K562 (cell line): Measurements from ENCODE around the gene INKA2. TPM values are rescaled to one million over a fixed set of nuclear protein-coding genes. Genes with fewer than 3 reads are reported as not detected.

Experiments
- DIDO1 ChIP-seq: fragments of 450-650 bp; IDR thresholded peaks from 2 replicates; pipeline ENCODE4 v1.6.1; 2016; ENCODE audit warnings: low read depth, missing biosample characterization, missing genetic modification characterization
- EP300 ChIP-seq: IDR thresholded peaks from 2 replicates; pipeline ENCODE4 v1.6.1; 2012; ENCODE audit warnings: low read length, improper control_type of control experiment
- GABPB1 ChIP-seq: sonication (generic); formaldehyde crosslinking; IDR thresholded peaks from 2 replicates; pipeline ENCODE4 v1.8.0; 2022; ENCODE audit warnings: mild to moderate bottlenecking, missing genetic modification reagents
- HIVEP1 ChIP-seq: fragments of 250-450 bp; sonication (Bioruptor Pico); IDR thresholded peaks from 2 replicates; pipeline ENCODE4 v1.4.0; 2020; ENCODE audit warnings: mild to moderate bottlenecking
- KDM5B ChIP-seq: fragments of 200-600 bp; sonication (generic); IDR thresholded peaks from 2 replicates; pipeline ENCODE4 v1.6.1; 2012; ENCODE audit warnings: low read depth, mild to moderate bottlenecking, moderate library complexity, low read length, control low read depth, inconsistent platforms; ENCODE audit not compliant: insufficient replicate concordance
- L3MBTL2 ChIP-seq: fragments of 450-650 bp; IDR thresholded peaks from 2 replicates; pipeline ENCODE4 v1.6.1; 2016; ENCODE audit warnings: mild to moderate bottlenecking, moderate library complexity
- NEUROD1 ChIP-seq: fragments of 150-350 bp; IDR thresholded peaks from 2 replicates; pipeline ENCODE4 v1.6.1; 2014; ENCODE audit warnings: borderline replicate concordance, low read length, low read depth; ENCODE audit not compliant: partially characterized antibody
- SMARCC2 ChIP-seq: fragments of 450-650 bp; IDR thresholded peaks from 2 replicates; pipeline ENCODE4 v1.6.1; 2017; ENCODE audit warnings: antibody characterized with exemption, moderate library complexity, mild to moderate bottlenecking, low read depth
- SP2 ChIP-seq: IDR thresholded peaks from 2 replicates; pipeline ENCODE4 v1.6.1; 2011; ENCODE audit warnings: mild to moderate bottlenecking, low read depth, low read length, moderate library complexity; ENCODE audit not compliant: poor library complexity, severe bottlenecking; ENCODE audit errors: extremely low read depth
- ZNF253 ChIP-seq: fragments of 250-450 bp; sonication (Bioruptor Pico); conservative IDR thresholded peaks from 2 replicates; pipeline ENCODE4 v1.6.1; 2021; ENCODE audit warnings: mild to moderate bottlenecking
- ZNF436 ChIP-seq: fragments of 250-450, 450-650 bp; sonication (Bioruptor Pico); formaldehyde crosslinking; IDR thresholded peaks from 2 replicates; pipeline ENCODE4 v1.7.0; 2020; ENCODE audit warnings: mild to moderate bottlenecking
- polyA plus RNA-seq, 8 experiments: library from polyadenylated mRNA; depleted of rRNA in 4 of 8; stranded (reverse) in 5 of 8; unstranded in 3 of 8; fragments of >200 nt; fragmentation: Nextera tagmentation in 2 of 8; fragmentation: Illumina TruSeq in 1 of 8; extraction: Ambion mirVana in 2 of 8; extraction: Trizol in 1 of 8; gene quantifications; 2 replicates each; pipeline versions ENCODE4 v1.2.1 to v1.2.3, GENCODE V29; 2011 to 2014; ENCODE audit warnings: inconsistent platforms in 1 of 8, missing spikeins in 1 of 8
- total RNA-seq, 7 experiments: library from RNA; depleted of rRNA in 6 of 7; stranded (reverse); fragments of >200 nt in 6 of 7; fragmentation: Illumina TruSeq in 2 of 7; extraction: Trizol in 2 of 7; gene quantifications; 2 replicates each; pipeline versions ENCODE4 v1.2.1 to v1.2.3, GENCODE V29; 2011 to 2021; ENCODE audit warnings: low replicate concordance in 1 of 7
- TF ChIP-seq, protein P1 (sequence below): sonication (generic); formaldehyde crosslinking; IDR thresholded peaks from 2 replicates; pipeline ENCODE4 v1.9.0; 2022; ENCODE audit warnings: mild to moderate bottlenecking, missing genetic modification reagents
- TF ChIP-seq, protein P2 (sequence below): sonication (generic); formaldehyde crosslinking; IDR thresholded peaks from 2 replicates; pipeline ENCODE4 v1.8.1; 2023; ENCODE audit warnings: mild to moderate bottlenecking, missing genetic modification reagents, moderate library complexity
- TF ChIP-seq, protein P3 (sequence below): sonication (generic); formaldehyde crosslinking; IDR thresholded peaks from 2 replicates; pipeline ENCODE4 v1.8.0; 2022; ENCODE audit warnings: mild to moderate bottlenecking, low read depth, missing genetic modification reagents
- TF ChIP-seq, protein P4 (sequence below): fragments of 450-650 bp; formaldehyde crosslinking; IDR thresholded peaks from 2 replicates; pipeline ENCODE4 v1.4.0; 2022; ENCODE audit warnings: missing genetic modification characterization
- TF ChIP-seq, protein P5 (sequence below): fragments of 450-650 bp; IDR thresholded peaks from one replicate; pipeline ENCODE4 v1.6.1; 2018; ENCODE audit warnings: mild to moderate bottlenecking, moderate library complexity; ENCODE audit not compliant: partially characterized antibody
- TF ChIP-seq, protein P6 (sequence below), 2 experiments: fragments of 250-450 bp in 1 of 2; fragments of 450-650 bp in 1 of 2; sonication (Bioruptor Pico) in 1 of 2; IDR thresholded peaks; 2 replicates each; pipeline versions ENCODE4 v1.6.1 to v1.8.0; 2016 to 2021; ENCODE audit warnings: mild to moderate bottlenecking in 2 of 2, moderate library complexity in 2 of 2, missing compliant biosample characterization in 1 of 2, missing genetic modification characterization in 1 of 2
- TF ChIP-seq, protein P7 (sequence below), 2 experiments: fragments of 450-650 bp; conservative IDR thresholded peaks; 2 replicates each; pipeline ENCODE4 v1.6.1; 2017; ENCODE audit warnings: mild to moderate bottlenecking in 2 of 2, moderate library complexity in 2 of 2

The INKA2 gene
- total and polyA plus RNA-seq, 9 of the 15 experiments (the other 6 are each of a cell fraction or from before 2014, with no cell fraction given), result 0.04 to 1.4 (median 0.26) TPM; not detected in 1

DNA sequence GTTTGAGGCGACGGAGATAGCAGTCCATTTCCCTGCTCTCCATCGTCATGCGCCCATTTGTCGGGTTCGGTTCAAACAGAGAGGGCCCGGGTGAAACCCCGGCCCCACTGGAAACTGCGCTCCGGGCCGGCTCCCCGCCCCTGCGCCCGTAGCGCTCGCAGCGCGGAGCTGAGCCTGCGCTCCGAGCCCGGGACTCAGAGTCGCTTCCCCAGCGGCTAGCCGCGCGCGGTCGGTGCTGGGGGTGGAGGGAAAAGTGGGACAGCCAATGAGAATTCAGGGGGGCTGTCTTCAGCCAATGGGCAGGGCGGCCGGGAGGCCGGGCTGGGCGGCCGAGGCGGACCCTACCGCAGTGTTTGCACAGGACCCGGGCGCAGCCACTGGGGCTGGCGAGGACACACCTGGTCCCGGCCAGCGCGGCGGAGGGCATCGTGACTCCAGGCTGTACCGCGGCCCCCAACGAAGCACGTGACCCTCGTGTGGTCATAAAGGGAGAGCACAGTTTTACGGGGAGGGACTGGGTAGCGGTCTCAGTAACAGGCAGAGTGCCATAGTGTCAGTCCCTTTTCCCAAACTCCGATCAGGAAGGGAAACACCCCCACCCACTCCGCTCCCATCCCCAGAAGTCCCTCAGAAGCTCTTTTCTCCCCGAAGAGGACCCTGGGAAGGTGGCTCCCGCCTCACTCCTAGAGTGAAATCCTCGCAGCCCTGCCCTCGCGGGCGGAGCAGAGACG, at the start of gene INKA2 (continued):
- TF ChIP-seq, protein P1, sequence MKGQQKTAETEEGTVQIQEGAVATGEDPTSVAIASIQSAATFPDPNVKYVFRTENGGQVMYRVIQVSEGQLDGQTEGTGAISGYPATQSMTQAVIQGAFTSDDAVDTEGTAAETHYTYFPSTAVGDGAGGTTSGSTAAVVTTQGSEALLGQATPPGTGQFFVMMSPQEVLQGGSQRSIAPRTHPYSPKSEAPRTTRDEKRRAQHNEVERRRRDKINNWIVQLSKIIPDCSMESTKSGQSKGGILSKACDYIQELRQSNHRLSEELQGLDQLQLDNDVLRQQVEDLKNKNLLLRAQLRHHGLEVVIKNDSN (CRISPR knock-in tag), result peak; percentile 93
- TF ChIP-seq SMARCC2, result no peak
- TF ChIP-seq, protein P2, sequence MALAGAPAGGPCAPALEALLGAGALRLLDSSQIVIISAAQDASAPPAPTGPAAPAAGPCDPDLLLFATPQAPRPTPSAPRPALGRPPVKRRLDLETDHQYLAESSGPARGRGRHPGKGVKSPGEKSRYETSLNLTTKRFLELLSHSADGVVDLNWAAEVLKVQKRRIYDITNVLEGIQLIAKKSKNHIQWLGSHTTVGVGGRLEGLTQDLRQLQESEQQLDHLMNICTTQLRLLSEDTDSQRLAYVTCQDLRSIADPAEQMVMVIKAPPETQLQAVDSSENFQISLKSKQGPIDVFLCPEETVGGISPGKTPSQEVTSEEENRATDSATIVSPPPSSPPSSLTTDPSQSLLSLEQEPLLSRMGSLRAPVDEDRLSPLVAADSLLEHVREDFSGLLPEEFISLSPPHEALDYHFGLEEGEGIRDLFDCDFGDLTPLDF (CRISPR knock-in tag), result no peak; the same call in 1 of the 2 replicates
- TF ChIP-seq L3MBTL2, result peak; percentile 99
- no peak for TF ChIP-seq SP2
- TF ChIP-seq NEUROD1, result peak; percentile 5
- TF ChIP-seq, protein P3, sequence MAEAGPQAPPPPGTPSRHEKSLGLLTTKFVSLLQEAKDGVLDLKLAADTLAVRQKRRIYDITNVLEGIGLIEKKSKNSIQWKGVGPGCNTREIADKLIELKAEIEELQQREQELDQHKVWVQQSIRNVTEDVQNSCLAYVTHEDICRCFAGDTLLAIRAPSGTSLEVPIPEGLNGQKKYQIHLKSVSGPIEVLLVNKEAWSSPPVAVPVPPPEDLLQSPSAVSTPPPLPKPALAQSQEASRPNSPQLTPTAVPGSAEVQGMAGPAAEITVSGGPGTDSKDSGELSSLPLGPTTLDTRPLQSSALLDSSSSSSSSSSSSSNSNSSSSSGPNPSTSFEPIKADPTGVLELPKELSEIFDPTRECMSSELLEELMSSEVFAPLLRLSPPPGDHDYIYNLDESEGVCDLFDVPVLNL (CRISPR knock-in tag), result peak; percentile 81; the same call in 1 of the 2 replicates
- TF ChIP-seq, protein P4, sequence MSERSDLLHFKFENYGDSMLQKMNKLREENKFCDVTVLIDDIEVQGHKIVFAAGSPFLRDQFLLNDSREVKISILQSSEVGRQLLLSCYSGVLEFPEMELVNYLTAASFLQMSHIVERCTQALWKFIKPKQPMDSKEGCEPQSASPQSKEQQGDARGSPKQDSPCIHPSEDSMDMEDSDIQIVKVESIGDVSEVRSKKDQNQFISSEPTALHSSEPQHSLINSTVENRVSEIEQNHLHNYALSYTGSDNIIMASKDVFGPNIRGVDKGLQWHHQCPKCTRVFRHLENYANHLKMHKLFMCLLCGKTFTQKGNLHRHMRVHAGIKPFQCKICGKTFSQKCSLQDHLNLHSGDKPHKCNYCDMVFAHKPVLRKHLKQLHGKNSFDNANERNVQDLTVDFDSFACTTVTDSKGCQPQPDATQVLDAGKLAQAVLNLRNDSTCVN (CRISPR knock-in tag), result no peak
- TF ChIP-seq GABPB1, result peak; percentile 72
- TF ChIP-seq, protein P5, sequence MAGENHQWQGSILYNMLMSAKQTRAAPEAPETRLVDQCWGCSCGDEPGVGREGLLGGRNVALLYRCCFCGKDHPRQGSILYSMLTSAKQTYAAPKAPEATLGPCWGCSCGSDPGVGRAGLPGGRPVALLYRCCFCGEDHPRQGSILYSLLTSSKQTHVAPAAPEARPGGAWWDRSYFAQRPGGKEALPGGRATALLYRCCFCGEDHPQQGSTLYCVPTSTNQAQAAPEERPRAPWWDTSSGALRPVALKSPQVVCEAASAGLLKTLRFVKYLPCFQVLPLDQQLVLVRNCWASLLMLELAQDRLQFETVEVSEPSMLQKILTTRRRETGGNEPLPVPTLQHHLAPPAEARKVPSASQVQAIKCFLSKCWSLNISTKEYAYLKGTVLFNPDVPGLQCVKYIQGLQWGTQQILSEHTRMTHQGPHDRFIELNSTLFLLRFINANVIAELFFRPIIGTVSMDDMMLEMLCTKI, result no peak
- TF ChIP-seq, protein P6, sequence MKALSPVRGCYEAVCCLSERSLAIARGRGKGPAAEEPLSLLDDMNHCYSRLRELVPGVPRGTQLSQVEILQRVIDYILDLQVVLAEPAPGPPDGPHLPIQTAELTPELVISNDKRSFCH (CRISPR knock-in tag; IDR thresholded peaks at IDR 0.05), result no peak
- TF ChIP-seq, protein P6 (tag; IDR thresholded peaks at IDR 0.05), result peak; percentile 81
- no peak for TF ChIP-seq EP300
- TF ChIP-seq KDM5B, result peak; percentile 66
- TF ChIP-seq, protein P7, sequence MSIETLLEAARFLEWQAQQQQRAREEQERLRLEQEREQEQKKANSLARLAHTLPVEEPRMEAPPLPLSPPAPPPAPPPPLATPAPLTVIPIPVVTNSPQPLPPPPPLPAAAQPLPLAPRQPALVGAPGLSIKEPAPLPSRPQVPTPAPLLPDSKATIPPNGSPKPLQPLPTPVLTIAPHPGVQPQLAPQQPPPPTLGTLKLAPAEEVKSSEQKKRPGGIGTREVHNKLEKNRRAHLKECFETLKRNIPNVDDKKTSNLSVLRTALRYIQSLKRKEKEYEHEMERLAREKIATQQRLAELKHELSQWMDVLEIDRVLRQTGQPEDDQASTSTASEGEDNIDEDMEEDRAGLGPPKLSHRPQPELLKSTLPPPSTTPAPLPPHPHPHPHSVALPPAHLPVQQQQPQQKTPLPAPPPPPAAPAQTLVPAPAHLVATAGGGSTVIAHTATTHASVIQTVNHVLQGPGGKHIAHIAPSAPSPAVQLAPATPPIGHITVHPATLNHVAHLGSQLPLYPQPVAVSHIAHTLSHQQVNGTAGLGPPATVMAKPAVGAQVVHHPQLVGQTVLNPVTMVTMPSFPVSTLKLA (conservative IDR thresholded peaks at IDR 0.05), result peak; percentile 43 to 48; a peak in 3 of 4 replicates
- no peak for TF ChIP-seq ZNF436 (CRISPR knock-in tag)
- TF ChIP-seq DIDO1 (tag), result no peak
- TF ChIP-seq ZNF253 (CRISPR knock-in tag), result no peak
- TF ChIP-seq HIVEP1, result no peak
